Measurements from ENCODE around the gene TSPAN14. TPM values are rescaled to one million over a fixed set of nuclear protein-coding genes. Genes with fewer than 3 reads are reported as not detected.

Gene TSPAN14
- total and polyA plus RNA-seq, 2 experiments from 2014 or later, result 17.9 to 40.7 TPM

DNA sequence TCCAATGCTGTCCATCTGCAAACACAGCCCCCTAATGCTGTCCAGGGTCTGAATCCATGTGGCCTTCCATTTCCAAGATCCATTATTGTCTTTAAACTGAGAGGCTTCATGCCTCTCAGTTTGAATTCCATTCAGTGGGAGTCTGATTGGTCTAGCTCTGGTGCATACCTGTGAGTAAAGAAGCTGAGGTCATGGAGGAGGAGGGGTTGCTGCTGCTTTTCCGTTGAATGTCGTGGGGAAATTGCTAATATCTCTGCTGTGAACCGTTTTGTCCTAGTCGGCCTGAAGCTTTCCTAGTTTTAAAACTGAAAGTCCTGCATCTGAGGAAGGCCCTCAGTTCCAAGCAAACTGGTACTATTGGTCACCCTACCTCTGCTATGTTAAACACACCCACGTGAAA, 101.3 kb downstream of the TSPAN14 start (continued):
- TF ChIP-seq, protein P1, sequence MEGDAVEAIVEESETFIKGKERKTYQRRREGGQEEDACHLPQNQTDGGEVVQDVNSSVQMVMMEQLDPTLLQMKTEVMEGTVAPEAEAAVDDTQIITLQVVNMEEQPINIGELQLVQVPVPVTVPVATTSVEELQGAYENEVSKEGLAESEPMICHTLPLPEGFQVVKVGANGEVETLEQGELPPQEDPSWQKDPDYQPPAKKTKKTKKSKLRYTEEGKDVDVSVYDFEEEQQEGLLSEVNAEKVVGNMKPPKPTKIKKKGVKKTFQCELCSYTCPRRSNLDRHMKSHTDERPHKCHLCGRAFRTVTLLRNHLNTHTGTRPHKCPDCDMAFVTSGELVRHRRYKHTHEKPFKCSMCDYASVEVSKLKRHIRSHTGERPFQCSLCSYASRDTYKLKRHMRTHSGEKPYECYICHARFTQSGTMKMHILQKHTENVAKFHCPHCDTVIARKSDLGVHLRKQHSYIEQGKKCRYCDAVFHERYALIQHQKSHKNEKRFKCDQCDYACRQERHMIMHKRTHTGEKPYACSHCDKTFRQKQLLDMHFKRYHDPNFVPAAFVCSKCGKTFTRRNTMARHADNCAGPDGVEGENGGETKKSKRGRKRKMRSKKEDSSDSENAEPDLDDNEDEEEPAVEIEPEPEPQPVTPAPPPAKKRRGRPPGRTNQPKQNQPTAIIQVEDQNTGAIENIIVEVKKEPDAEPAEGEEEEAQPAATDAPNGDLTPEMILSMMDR (conservative IDR thresholded peaks at IDR 0.05; ENCODE audit: low read depth in 2 of 2), result no peak
- TF ChIP-seq STAT1 (IDR thresholded peaks at IDR 0.05; ENCODE audit: unreplicated experiment), result no peak

- H3K4me1 ChIP-seq (ENCODE audit: insufficient read depth), result no peaks in the 10 kb centered on the region
- H3K27me3 Mint-ChIP-seq (ENCODE audit: insufficient read depth, low read depth, poor library complexity), result no peaks in the 10 kb centered on the region
- no peak overlapping the region for H3K27ac ChIP-seq (ENCODE audit: low read depth)
- H3K4me2 ChIP-seq, result no peak overlapping the region
- no peaks in the 10 kb centered on the region for H3K79me2 ChIP-seq (replicated peaks; ENCODE audit: insufficient read depth)
- H3K36me3 ChIP-seq (ENCODE audit: insufficient read depth), result no peaks in the 10 kb centered on the region
- H2AFZ ChIP-seq, result no peak overlapping the region
- no peak overlapping the region for H3K27ac Mint-ChIP-seq
- no peaks in the 10 kb centered on the region for H4K20me1 ChIP-seq (replicated peaks; ENCODE audit: insufficient read depth)
- ATAC-seq, result no peak
- no peaks in the 10 kb centered on the region for H3K4me1 Mint-ChIP-seq
- H3K9me2 ChIP-seq (ENCODE audit: insufficient read depth), result no peaks in the 10 kb centered on the region
- H3K4me3 ChIP-seq, result no peak overlapping the region
- no peaks in the 10 kb centered on the region for H3K9me3 Mint-ChIP-seq
- no peak for DNase-seq (ENCODE audit: low spot score)
- H3F3A ChIP-seq (replicated peaks; ENCODE audit: low read depth), result no peaks in the 10 kb centered on the region
- H3K4me3 Mint-ChIP-seq, result no peak overlapping the region
- no peaks in the 10 kb centered on the region for H3K27me3 ChIP-seq (ENCODE audit: insufficient read depth)
- H3K36me3 Mint-ChIP-seq (ENCODE audit: low read depth), result no peaks in the 10 kb centered on the region
- TF ChIP-seq ZNF331 (CRISPR knock-in tag; IDR thresholded peaks at IDR 0.05; ENCODE audit: low read depth) (no peak), ZNF114 (CRISPR knock-in tag; IDR thresholded peaks at IDR 0.05) (no peak), NANOG (IDR thresholded peaks at IDR 0.05; ENCODE audit: borderline replicate concordance) (no peak), ZNF462 (CRISPR knock-in tag; IDR thresholded peaks at IDR 0.05) (no peak), JUNB (IDR thresholded peaks at IDR 0.05; ENCODE audit: unreplicated experiment) (no peak), EZH2 (IDR thresholded peaks at IDR 0.05; ENCODE audit: low read depth, unreplicated experiment) (no peak), POLR2AphosphoS5 (IDR thresholded peaks at IDR 0.05; ENCODE audit: low read depth) (no peak), ETS1 (IDR thresholded peaks at IDR 0.05) (no peak)
- TF ChIP-seq, protein P1 (conservative IDR thresholded peaks at IDR 0.05; ENCODE audit: low read depth in 2 of 2), result no peak
- TF ChIP-seq, protein P2, sequence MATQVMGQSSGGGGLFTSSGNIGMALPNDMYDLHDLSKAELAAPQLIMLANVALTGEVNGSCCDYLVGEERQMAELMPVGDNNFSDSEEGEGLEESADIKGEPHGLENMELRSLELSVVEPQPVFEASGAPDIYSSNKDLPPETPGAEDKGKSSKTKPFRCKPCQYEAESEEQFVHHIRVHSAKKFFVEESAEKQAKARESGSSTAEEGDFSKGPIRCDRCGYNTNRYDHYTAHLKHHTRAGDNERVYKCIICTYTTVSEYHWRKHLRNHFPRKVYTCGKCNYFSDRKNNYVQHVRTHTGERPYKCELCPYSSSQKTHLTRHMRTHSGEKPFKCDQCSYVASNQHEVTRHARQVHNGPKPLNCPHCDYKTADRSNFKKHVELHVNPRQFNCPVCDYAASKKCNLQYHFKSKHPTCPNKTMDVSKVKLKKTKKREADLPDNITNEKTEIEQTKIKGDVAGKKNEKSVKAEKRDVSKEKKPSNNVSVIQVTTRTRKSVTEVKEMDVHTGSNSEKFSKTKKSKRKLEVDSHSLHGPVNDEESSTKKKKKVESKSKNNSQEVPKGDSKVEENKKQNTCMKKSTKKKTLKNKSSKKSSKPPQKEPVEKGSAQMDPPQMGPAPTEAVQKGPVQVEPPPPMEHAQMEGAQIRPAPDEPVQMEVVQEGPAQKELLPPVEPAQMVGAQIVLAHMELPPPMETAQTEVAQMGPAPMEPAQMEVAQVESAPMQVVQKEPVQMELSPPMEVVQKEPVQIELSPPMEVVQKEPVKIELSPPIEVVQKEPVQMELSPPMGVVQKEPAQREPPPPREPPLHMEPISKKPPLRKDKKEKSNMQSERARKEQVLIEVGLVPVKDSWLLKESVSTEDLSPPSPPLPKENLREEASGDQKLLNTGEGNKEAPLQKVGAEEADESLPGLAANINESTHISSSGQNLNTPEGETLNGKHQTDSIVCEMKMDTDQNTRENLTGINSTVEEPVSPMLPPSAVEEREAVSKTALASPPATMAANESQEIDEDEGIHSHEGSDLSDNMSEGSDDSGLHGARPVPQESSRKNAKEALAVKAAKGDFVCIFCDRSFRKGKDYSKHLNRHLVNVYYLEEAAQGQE (IDR thresholded peaks at IDR 0.05; ENCODE audit: unreplicated experiment), result no peak
Observed at GRCh38 chr10:80561950-80562349, 107.8 kb downstream of the TSPAN14 start.

Data from GM23338 (cell line).